HG03571 (cell line): ENCODE results near the gene PLAAT3.
"Not testable (repeated sequence)": the region's sequence is repeated elsewhere in the genome, so short reads cannot be mapped to it uniquely, and the experiment has no call there.

Experiments used
- ATAC-seq: cut with Tn5 transposase; IDR thresholded peaks from one replicate; pipeline ENCODE4 v1.9.1; 2021; ENCODE audit not compliant: unreplicated experiment

The PLAAT3 gene

DNA sequence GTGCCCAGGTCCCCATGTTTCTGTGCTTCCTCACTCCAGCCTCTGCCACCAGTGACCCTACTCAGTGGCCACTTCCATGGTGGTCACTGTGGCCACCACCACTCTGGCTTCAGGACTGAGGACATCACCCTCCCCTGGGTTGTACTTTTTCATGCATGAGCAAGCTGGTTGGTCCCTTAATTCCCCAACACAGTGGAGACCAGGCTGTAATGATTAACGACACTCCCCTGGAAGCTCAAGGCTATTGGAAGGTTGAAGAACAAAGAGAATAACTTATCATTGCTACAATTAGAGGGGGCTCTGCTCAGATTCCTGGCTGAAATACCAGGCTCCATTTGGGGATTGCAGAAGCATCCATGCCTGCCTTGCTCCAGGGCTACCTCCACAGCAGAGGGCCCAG is 67.2 kb downstream of the PLAAT3 start:
- ATAC-seq: no peak

DNA sequence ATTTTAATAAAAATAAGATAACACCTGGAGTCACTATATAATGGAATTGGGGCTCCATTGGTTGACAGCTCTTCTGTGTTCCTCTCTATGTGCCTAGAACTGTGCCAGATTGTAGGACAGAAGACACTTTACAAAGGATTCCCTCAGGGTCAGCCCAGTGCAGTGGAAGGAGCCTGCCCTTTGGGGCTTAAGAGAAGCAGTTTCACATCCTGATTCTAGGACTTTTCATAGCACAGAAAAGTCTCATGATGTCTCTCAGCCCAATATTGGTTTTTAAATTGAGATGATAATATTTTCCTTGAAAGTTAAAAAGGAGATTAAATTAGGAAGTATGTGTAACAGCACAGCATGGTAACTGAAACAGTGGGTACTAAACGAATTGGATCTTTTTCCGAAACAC is 70.5 kb downstream of the PLAAT3 start:
- no peak for ATAC-seq

- ATAC-seq: not testable (repeated sequence)
Observed at GRCh38 chr11:63542506-63542905, 71.7 kb downstream of the PLAAT3 start.

DNA sequence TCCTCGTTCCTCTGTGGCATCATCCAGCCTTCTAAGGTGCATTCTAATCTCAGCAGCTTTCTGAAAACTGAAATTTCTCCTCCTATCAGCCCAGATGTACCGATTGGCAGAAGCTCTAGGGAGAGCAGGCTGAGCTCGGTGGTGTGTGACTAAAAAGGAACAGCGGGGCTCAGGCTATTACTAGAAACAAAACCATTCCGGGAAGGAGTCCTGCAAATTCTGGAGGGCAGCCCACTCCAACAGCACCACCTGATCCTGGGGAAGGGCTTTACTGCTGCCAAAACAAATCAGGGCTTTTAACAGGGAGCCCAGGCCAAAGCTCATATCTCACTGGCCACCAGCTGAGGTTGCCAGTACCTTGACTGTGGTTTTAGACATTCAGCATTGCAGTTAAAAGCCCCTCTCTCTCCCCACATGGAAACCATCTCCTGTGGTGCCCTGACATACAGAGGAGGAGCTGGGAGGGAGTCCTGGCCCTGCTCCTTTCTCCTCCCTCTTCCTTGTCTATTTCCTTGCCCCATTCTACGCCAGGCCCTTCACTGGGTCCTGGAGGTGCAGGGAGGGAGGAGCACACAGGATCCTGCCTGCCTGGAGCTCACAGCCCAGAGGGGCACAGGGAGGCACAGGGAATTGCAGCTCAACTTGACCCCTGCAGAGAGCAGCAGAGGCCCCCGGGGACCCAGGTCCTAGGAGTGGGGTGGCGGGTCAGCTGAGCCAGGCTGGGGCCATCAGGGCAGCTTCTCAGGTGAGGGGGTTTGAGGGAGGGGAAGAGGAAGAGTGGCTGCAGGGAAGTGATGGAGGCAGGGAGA is 76.7 kb downstream of the PLAAT3 start:
- ATAC-seq: no peak

- no peak for ATAC-seq
Observed at GRCh38 chr11:63536669-63537292, 77.5 kb downstream of the PLAAT3 start, which contains the start of gene PLAAT4. PLAAT4 (plus strand) TSS chr11:63536808; CDS start chr11:63536869, 61 bp downstream.

DNA sequence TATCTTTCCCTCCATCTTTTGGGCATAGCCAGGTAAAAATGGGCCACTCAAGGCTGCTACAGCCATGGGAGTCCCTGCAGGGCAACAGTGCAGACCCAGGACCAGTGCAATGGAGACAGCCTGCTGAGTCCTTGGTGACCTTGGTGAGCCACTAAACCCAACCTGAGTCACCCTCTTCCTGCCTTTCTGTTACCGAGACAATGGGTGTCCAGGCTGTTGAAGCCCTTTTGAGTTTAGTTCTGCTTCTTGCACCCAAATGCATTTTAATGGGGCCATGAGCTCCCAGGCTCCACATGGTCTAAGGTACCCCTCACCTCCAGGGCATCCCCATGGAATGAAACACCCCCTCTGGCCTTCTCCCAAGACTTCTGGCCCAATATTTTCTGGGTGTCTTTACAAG is 78.5 kb downstream of the PLAAT3 start:
- ATAC-seq: no peak

DNA sequence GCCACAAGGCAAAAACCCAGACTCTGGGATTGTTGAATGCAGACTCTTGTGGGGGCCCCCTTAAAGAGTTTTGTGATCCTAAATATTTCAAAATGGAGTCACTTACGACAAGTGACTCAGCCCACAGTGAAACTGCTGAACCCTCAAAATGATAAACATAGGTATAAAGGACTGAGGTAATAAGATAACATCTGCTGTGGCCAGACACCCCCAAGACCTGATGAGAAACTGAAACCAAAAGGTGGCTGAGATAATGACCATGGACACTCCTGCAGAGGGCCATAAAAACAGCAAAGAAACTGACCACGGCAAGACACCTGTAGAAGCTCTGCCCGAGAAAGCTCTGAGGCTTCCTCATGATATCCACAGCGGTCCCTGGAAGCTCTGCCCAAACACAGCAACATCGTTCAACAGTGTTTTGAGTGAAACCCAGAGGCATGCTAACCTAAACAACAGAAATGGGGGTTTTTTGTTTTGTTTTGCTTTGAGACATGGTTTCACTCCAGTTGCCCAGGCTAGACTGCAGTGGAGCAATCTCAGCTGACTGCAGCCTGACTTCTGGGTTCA is 79.3 kb downstream of the PLAAT3 start:
- ATAC-seq: no peak

DNA sequence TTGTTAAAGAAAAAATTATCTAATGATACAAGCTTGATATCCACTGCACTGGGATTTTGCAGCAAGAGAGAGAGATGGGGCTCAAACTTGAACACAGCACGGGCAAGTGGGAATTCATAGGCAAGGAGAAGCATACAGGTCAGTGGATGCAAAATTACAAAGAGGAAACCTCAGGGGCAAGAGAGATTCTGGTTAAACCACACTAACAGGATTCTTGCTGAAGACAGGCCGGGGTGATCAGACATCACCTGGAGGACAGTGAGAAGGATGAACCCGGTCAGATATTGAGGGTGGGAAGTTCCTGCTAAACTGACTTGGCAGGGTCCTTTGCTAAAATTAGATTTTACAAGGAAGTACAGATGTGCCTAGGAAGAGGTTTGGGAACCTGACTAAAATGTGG is 80.2 kb downstream of the PLAAT3 start:
- no peak for ATAC-seq

DNA sequence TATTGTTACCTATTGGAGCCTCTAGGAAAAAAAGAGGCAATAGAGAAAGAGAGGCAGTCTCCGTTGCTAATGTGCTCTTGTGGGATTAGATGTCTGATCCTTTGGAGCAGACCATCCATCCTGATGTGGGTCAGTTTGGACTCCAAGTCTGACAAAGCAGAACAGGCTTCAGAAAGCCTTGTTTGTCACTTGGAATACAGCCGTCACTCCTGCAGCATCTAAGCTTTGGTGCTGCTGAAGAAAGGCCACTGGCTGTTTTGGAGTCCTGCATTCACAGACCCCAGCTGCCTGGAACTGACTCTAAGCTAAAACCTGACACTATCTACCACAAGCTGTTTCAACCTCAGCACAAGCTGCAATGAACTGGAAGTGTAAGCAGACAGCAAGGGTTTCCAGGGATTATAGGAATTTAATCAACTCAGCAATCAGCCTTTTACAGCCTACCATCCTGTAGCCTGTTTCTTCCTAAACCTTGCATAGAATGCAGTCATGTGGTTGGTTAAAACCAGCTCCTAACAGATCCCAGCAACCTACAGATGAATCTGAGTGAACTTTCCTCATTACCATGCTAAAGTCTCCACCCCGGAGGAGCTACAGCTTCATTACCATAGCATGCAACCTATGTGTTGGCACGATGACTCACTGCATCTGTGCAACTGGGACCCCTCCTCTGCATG is 81.3 kb downstream of the PLAAT3 start:
- no peak for ATAC-seq

- ATAC-seq: no peak
Observed at GRCh38 chr11:63532117-63532516, 82.1 kb downstream of the PLAAT3 start.

GRCh38 chr11:63531074-63531792 is 83.0 kb downstream of the PLAAT3 start:
- ATAC-seq: peak; percentile 83

DNA sequence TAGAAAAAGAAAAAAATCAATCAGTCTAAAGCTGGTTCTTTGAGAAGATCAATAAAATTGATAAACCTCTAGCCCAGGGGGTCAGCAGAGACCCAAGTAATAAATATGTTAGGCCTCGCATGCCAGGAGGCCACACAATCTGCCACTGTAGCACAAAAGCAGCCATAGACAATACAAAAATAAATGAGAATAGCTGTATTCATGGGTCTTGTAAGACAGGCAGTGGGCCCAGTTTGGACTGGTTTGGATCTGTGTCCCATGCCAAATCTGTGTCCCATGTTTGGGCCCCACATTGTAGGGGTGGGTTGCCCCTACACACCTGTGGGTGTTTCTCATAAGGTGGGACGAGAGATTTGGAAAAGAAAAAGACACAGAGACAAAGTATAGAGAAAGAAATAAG is 84.2 kb downstream of the PLAAT3 start:
- no peak for ATAC-seq

- ATAC-seq: not testable (repeated sequence)
Observed at GRCh38 chr11:63529373-63529772, 84.9 kb downstream of the PLAAT3 start.

- ATAC-seq: not testable (repeated sequence)
Observed at GRCh38 chr11:63528729-63529278, 85.4 kb downstream of the PLAAT3 start.

GRCh38 chr11:63528156-63528555 is 86.1 kb downstream of the PLAAT3 start:
- ATAC-seq: not testable (repeated sequence)

- no peak for ATAC-seq
Observed at GRCh38 chr11:63527667-63528066, 86.6 kb downstream of the PLAAT3 start.
